Measurements from ENCODE around the gene GABRB2.

DNA sequence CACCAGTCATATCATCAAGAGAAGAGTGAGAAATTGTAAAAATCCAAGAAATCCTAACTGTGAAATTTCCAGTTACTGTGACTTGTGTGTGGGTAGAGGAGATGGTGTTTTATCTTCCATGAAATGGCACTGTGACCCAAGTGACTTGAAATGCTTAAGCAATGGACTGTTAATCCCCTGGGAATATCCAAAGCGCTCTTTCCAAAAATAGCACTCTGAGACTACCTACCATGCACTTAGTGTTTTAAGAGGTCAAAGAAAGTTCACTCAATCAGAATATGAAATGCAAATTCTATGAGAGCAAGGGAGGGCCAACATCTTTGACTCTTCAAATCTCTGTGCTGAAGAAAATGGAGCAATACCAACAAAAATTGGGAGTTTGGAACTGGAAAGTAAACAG, 244.0 kb downstream of the GABRB2 start:
- TF ChIP-seq, protein P1, sequence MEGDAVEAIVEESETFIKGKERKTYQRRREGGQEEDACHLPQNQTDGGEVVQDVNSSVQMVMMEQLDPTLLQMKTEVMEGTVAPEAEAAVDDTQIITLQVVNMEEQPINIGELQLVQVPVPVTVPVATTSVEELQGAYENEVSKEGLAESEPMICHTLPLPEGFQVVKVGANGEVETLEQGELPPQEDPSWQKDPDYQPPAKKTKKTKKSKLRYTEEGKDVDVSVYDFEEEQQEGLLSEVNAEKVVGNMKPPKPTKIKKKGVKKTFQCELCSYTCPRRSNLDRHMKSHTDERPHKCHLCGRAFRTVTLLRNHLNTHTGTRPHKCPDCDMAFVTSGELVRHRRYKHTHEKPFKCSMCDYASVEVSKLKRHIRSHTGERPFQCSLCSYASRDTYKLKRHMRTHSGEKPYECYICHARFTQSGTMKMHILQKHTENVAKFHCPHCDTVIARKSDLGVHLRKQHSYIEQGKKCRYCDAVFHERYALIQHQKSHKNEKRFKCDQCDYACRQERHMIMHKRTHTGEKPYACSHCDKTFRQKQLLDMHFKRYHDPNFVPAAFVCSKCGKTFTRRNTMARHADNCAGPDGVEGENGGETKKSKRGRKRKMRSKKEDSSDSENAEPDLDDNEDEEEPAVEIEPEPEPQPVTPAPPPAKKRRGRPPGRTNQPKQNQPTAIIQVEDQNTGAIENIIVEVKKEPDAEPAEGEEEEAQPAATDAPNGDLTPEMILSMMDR (IDR thresholded peaks at IDR 0.05; ENCODE audit: insufficient read depth, low read length, poor library complexity, severe bottlenecking) = no peak
- TF ChIP-seq EZH2phosphoT487 (conservative IDR thresholded peaks at IDR 0.05; ENCODE audit: low read length) = no peak

Data from SU-DHL-6 (cell line).